Lower leg skin (tissue), 4 donors: Measurements from ENCODE around the gene SUPT20HL1. TPM values are rescaled to one million over a fixed set of nuclear protein-coding genes. Genes with fewer than 3 reads are reported as not detected.

Source experiments
- DNase-seq, 2 donors: peaks; one replicate each; pipeline ENCODE4 v3.0.0-alpha.2; 2019; ENCODE audit warnings: low spot score in 2 of 2
- H3K4me3 ChIP-seq: fragments of 200-600 bp; sonication (generic); 2 replicates; pipeline ENCODE4 v1.5.1; 2017; ENCODE audit warnings: mild to moderate bottlenecking, low read depth; ENCODE audit not compliant: poor library complexity, severe bottlenecking
- POLR2A ChIP-seq, 2 donors: fragments of 450-650 bp; IDR thresholded peaks; one replicate each; pipeline ENCODE4 v1.6.1; 2016 to 2017; ENCODE audit warnings: antibody characterized with exemption in 2 of 2, mild to moderate bottlenecking in 1 of 2, moderate library complexity in 1 of 2
- WGBS, 2 donors: methylation state at CpG; one replicate each; pipeline ENCODE4 v1.1.5; 2018; 5-methylcytosine and 5-hydroxymethylcytosine counted together
- intact Hi-C: fragments of 100-400 bp; cut with DNase I; formaldehyde crosslinking; loops from one replicate; pipeline ENCODE4 v1.15.0; 2023; ENCODE audit warnings: low total_unique reads
- total RNA-seq, 4 donors: library from RNA; depleted of rRNA; stranded (reverse); fragments of >200 nt; gene quantifications; one replicate each; pipeline ENCODE4 v1.1.0, GENCODE V29; 2016
- TF ChIP-seq, protein P1 (sequence below), 3 donors: fragments of 450-650 bp; IDR thresholded peaks; one replicate each; pipeline ENCODE4 v1.5.1; 2016; ENCODE audit warnings: antibody characterized with exemption in 3 of 3, mild to moderate bottlenecking in 3 of 3, moderate library complexity in 2 of 3

Gene SUPT20HL1
- total RNA-seq, 4 donors from 2014 or later = not detected

- no peak for DNase-seq
- no peak for TF ChIP-seq POLR2A (IDR thresholded peaks at IDR 0.05)
- TF ChIP-seq, protein P1, sequence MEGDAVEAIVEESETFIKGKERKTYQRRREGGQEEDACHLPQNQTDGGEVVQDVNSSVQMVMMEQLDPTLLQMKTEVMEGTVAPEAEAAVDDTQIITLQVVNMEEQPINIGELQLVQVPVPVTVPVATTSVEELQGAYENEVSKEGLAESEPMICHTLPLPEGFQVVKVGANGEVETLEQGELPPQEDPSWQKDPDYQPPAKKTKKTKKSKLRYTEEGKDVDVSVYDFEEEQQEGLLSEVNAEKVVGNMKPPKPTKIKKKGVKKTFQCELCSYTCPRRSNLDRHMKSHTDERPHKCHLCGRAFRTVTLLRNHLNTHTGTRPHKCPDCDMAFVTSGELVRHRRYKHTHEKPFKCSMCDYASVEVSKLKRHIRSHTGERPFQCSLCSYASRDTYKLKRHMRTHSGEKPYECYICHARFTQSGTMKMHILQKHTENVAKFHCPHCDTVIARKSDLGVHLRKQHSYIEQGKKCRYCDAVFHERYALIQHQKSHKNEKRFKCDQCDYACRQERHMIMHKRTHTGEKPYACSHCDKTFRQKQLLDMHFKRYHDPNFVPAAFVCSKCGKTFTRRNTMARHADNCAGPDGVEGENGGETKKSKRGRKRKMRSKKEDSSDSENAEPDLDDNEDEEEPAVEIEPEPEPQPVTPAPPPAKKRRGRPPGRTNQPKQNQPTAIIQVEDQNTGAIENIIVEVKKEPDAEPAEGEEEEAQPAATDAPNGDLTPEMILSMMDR (IDR thresholded peaks at IDR 0.05) = no peak
- H3K4me3 ChIP-seq = no peak overlapping the region
- intact Hi-C loops = loop anchor here (10.0 kb wide), 1 partner anchor 93 kb away; no protein-coding TSS in a partner anchor
- WGBS, 2 donors = 62 to 82% methylated on average over 5 of the region's 5 CpGs
Measured at GRCh38 chrX:24391389-24391788, 30.9 kb downstream of the SUPT20HL1 start.

GRCh38 chrX:24391843-24392242, 31.4 kb downstream of the SUPT20HL1 start:
- intact Hi-C loops = loop anchor here (10.0 kb wide), 1 partner anchor 93 kb away; no protein-coding TSS in a partner anchor
- no peak overlapping the region for H3K4me3 ChIP-seq
- no peak for DNase-seq
- WGBS, 2 donors = 58 to 61% methylated on average over 3 of the region's 3 CpGs
- TF ChIP-seq, protein P1 (IDR thresholded peaks at IDR 0.05) = no peak
- no peak for TF ChIP-seq POLR2A (IDR thresholded peaks at IDR 0.05)

DNA sequence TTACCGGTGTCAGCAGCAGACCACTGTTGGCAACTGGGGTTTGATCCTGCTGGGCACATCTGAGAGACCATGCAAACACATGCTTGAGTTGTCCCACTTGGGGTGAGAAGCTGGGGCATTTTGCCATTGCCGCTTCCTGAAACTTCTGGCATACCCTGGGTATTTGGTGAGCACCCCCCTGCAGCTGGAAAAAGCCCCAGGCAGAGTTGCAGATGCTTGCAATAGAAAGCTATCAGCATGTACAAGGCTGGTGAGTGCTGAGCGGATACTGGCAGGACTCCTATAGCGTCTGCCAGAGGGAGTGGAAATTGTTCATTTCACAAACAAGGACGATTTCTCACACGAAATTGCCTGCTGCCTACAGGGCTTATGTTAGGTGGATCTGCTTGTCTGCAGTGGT, 32.3 kb downstream of the SUPT20HL1 start:
- 15 to 31% methylated on average over 5 to 6 of the region's 6 CpGs for WGBS, 2 donors
- no peak overlapping the region for H3K4me3 ChIP-seq
- DNase-seq = no peak
- intact Hi-C loops = loop anchor here (10.0 kb wide), 1 partner anchor 92 kb away; no protein-coding TSS in a partner anchor
- TF ChIP-seq, protein P1 (IDR thresholded peaks at IDR 0.05) = no peak
- no peak for TF ChIP-seq POLR2A (IDR thresholded peaks at IDR 0.05)

GRCh38 chrX:24395775-24396174, 35.3 kb downstream of the SUPT20HL1 start:
- DNase-seq = peak in 1 of 2 donors; percentile 47
- no peak overlapping the region for H3K4me3 ChIP-seq
- intact Hi-C loops = loop anchor here (10.0 kb wide), 1 partner anchor 89 kb away; no protein-coding TSS in a partner anchor
- WGBS, 2 donors = 4 to 5% methylated on average over 4 of the region's 4 CpGs
- TF ChIP-seq, protein P1 (IDR thresholded peaks at IDR 0.05) = peak in 1 of 3 donors; percentile 33
- TF ChIP-seq POLR2A (IDR thresholded peaks at IDR 0.05) = no peak

DNA sequence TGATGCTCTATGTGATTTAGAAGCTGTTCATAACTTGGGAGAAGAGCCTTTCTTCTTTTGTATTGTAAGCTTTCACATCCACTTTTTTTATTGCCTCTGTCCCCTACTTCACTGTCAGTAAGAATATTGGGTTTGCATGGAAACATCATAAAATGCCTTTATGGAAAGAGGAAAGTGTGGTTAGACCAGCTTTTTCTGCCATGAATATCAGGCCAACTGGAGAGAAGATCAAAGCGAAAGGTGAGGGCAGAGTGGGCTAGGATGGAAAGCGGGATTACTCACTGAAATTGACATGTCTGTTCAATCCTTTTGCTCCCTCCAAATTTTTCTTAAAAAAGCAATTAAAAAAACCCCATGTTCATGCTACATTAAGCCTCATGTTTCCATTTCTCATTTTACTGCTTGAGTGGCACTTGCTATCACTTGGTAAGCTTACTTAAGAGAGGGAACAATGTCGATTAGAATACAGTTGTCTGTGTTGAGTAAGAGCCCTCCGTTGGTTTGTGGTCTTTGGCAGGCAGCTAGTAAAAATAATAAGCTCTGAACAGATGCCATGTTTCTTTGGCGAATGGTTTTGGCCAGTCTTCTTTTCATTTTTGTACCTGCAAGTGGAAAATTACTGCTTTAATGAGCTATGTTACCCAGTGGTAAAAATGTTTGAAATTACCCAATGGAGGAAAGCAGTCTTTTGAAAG, 35.9 kb downstream of the SUPT20HL1 start:
- DNase-seq = no peak
- intact Hi-C loops = loop anchor here (10.0 kb wide), 1 partner anchor 88 kb away; no protein-coding TSS in a partner anchor
- no peak for TF ChIP-seq POLR2A (IDR thresholded peaks at IDR 0.05)
- TF ChIP-seq, protein P1 (IDR thresholded peaks at IDR 0.05) = no peak
- 36 to 40% methylated on average over 5 of the region's 5 CpGs for WGBS, 2 donors
- H3K4me3 ChIP-seq = no peak overlapping the region
